Uterus (tissue), 4 donors: Measurements from ENCODE around the gene CCL5. TPM values are rescaled to one million over a fixed set of nuclear protein-coding genes. Genes with fewer than 3 reads are reported as not detected.

ENCODE experiments used
- DNase-seq, 2 donors: peaks; one replicate each; pipeline ENCODE4 v3.0.0-alpha.2; 2019 to 2020
- H3K27ac ChIP-seq, 2 donors: fragments of 200-600 bp; sonication (generic); 1 replicate in 1 of 2; 2 replicates in 1 of 2; pipeline ENCODE4 v1.5.1; 2016 to 2018
- H3K27me3 ChIP-seq, 2 donors: fragments of 200-600 bp; sonication (generic); one replicate each; pipeline ENCODE4 v1.5.1; 2018 to 2019; ENCODE audit warnings: control low read depth in 1 of 2
- H3K36me3 ChIP-seq, 2 donors: fragments of 200-600 bp; sonication (generic); one replicate each; pipeline ENCODE4 v1.5.1; 2019; ENCODE audit warnings: control low read depth in 1 of 2
- H3K4me1 ChIP-seq, 2 donors: fragments of 200-600 bp; sonication (generic); one replicate each; pipeline ENCODE4 v1.5.1; 2018 to 2019; ENCODE audit warnings: control low read depth in 1 of 2
- H3K4me3 ChIP-seq, 2 donors: fragments of 200-600 bp; sonication (generic); 1 replicate in 1 of 2; 2 replicates in 1 of 2; pipeline ENCODE4 v1.5.1; 2018 to 2019; ENCODE audit warnings: mild to moderate bottlenecking in 1 of 2
- H3K9me3 ChIP-seq, 2 donors: fragments of 200-600 bp; sonication (generic); one replicate each; pipeline ENCODE4 v1.5.1; 2019; ENCODE audit warnings: control low read depth in 1 of 2
- POLR2A ChIP-seq, 2 donors: fragments of 450-650 bp; IDR thresholded peaks; one replicate each; pipeline ENCODE4 v1.6.1; 2016; ENCODE audit warnings: antibody characterized with exemption in 2 of 2, mild to moderate bottlenecking in 1 of 2, moderate library complexity in 1 of 2
- intact Hi-C: fragments of 100-400 bp; cut with DNase I; formaldehyde crosslinking; loops from one replicate; pipeline ENCODE4 v1.15.1; 2023; ENCODE audit warnings: low total_unique reads
- total RNA-seq, 4 donors: library from RNA; depleted of rRNA in 3 of 4; stranded (reverse); fragments of >200 nt in 3 of 4; gene quantifications; one replicate each; pipeline versions ENCODE4 v1.1.0 to v1.2.4, GENCODE V29; 2014 to 2023
- TF ChIP-seq, protein P1 (sequence below), 4 experiments: fragments of 200-600 bp in 2 of 4; fragments of 450-650 bp in 2 of 4; sonication (generic) in 2 of 4; IDR thresholded peaks; one replicate each; pipeline ENCODE4 v1.5.1; 2016 to 2019; ENCODE audit warnings: antibody characterized with exemption in 4 of 4, mild to moderate bottlenecking in 2 of 4, moderate library complexity in 1 of 4
- donor health status: DM: yes; HTN: yes; CAD: no.

CCL5 gene
- 10 to 100 TPM in 1 of 4 donors, 1 to 10 TPM in 1, under 1 TPM in 2; 0.29 to 39.5 (median 2.1) TPM for total RNA-seq

DNA sequence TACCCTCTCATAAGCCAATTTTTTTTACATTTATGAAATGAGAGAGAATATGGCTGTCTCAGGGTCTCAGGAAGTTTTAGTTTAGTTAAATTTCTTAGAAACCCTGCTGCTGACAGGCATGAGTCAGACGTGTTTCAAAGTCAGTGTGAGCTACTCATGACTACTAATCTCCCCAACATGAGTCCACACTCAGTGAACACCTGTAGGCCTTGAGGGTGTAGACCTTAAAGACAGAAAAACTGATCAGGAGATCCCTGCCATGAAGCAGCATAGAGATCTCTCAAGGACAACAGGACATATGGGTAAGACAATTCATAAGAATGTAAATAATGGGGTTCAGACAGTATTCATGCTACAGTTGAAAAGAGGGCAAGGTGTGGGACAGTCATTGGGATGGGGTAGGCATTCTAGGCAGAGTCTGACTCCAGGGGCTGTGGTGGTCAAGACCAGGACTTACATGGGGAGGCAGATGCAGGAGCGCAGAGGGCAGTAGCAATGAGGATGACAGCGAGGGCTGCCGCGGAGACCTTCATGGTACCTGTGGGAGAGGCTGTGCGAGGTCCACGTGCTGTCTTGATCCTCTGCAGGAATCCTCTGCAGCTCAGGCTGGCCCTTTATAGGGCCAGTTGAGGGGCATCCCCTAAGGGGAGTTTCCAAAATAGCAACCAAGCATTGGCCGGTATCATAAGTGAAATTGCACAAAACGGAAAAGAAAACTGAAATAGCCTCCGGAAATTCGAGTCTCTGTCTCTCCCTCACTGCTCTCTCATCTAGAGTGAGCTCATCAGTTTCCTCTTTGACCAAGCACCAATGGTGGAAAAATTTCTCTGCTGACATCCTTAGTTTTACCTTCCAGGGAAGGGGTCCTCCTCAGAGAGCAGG is at the start of gene CCL5:
TSS of gene CCL5 (minus strand) at position 588 of the 882 bp plus-strand sequence.
- H3K4me3 ChIP-seq, result no peak within 1 kb of the TSS

DNA sequence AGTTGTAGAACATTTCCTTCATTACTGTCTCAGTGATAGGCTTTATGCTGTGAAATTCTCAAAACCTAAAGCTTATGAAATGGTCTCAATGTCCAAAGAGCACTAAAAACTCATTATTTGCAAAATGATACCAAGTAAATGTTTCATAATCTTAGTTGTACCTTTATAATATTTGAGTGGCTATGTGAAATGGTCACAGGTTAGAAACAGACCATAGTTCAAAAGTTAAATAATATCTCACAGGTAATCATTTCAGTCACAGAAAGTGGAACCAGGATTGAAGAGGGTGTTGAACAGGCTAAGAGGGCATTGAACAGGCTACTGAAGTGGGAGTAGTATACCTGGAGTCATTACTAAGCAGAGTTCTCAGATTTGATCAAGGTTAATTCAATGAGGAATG is 47.6 kb upstream of the CCL5 start:
- H3K27ac ChIP-seq, result no peak overlapping the region
- no peaks in the 10 kb centered on the region for H3K9me3 ChIP-seq
- DNase-seq, result no peak
- no peak overlapping the region for H3K4me3 ChIP-seq
- intact Hi-C loops, result no loop called here
- H3K4me1 ChIP-seq, result peaks cover 0 to 6% of the 10 kb centered on the region in 2 donors
- no peak for TF ChIP-seq POLR2A (IDR thresholded peaks at IDR 0.05)
- TF ChIP-seq, protein P1, sequence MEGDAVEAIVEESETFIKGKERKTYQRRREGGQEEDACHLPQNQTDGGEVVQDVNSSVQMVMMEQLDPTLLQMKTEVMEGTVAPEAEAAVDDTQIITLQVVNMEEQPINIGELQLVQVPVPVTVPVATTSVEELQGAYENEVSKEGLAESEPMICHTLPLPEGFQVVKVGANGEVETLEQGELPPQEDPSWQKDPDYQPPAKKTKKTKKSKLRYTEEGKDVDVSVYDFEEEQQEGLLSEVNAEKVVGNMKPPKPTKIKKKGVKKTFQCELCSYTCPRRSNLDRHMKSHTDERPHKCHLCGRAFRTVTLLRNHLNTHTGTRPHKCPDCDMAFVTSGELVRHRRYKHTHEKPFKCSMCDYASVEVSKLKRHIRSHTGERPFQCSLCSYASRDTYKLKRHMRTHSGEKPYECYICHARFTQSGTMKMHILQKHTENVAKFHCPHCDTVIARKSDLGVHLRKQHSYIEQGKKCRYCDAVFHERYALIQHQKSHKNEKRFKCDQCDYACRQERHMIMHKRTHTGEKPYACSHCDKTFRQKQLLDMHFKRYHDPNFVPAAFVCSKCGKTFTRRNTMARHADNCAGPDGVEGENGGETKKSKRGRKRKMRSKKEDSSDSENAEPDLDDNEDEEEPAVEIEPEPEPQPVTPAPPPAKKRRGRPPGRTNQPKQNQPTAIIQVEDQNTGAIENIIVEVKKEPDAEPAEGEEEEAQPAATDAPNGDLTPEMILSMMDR (IDR thresholded peaks at IDR 0.05), result no peak
- H3K36me3 ChIP-seq, result no peaks in the 10 kb centered on the region
- H3K27me3 ChIP-seq, result no peaks in the 10 kb centered on the region

More for the DNA sequence above, at the start of gene CCL5:
- no peaks in the 10 kb centered on the region for H3K4me1 ChIP-seq
- intact Hi-C loops, result no loop called here
- no peaks in the 10 kb centered on the region for H3K36me3 ChIP-seq
- no peak for DNase-seq
- H3K27me3 ChIP-seq, result no peaks in the 10 kb centered on the region
- TF ChIP-seq, protein P1 (IDR thresholded peaks at IDR 0.05), result no peak
- no peak for TF ChIP-seq POLR2A (IDR thresholded peaks at IDR 0.05)
- no peak within 1 kb of the TSS for H3K27ac ChIP-seq
- no peaks in the 10 kb centered on the region for H3K9me3 ChIP-seq

DNA sequence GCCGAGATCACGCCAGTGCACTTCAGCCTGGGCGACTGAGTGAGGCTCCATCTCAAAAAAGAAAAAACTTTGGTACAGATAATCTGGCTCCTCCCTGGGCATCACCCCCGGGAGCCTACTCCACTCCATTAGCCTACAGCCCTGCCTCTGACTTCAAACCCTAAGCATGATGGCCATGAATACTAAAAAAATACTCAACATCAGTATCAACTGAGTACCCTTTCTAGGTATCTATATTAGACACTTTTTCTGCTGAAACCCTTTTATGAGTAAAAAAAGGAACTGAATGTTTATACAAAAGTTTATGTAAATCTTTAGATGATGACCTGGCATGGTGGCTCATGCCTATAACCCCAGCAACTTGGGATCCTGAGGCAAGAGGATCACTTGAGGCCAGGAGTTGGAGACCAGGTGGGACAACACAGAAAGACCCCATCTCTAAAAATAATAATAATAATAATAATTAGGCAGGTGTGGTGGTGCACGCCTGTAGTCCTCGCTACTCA is 43.5 kb upstream of the CCL5 start:
- no peaks in the 10 kb centered on the region for H3K9me3 ChIP-seq
- no peaks in the 10 kb centered on the region for H3K36me3 ChIP-seq
- DNase-seq, result no peak
- intact Hi-C loops, result no loop called here
- H3K27ac ChIP-seq, result no peak overlapping the region
- no peaks in the 10 kb centered on the region for H3K4me1 ChIP-seq
- no peaks in the 10 kb centered on the region for H3K27me3 ChIP-seq
- TF ChIP-seq, protein P1 (IDR thresholded peaks at IDR 0.05), result no peak
- no peak for TF ChIP-seq POLR2A (IDR thresholded peaks at IDR 0.05)
- no peak overlapping the region for H3K4me3 ChIP-seq

DNA sequence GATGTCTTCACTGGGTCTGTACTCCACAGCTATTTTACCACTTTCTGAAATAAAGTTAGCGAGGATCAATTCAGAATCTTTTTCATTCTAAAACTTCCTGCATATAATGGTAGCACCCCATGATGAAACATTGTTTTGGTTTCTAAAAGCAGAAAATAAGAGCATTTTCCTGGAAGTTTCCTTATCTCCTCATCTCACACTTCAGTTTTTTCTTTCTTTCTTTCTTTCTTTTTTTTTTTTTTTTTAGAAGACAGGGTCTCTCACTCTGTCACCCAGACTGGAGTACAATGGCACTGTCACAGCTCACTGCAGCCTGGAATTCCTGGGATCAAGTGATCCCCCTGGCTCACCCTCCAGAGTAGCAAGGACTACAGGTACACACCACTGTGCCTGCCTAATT is 40.1 kb upstream of the CCL5 start:
- no peak for DNase-seq
- no peak for TF ChIP-seq POLR2A (IDR thresholded peaks at IDR 0.05)
- TF ChIP-seq, protein P1 (IDR thresholded peaks at IDR 0.05), result no peak
- intact Hi-C loops, result no loop called here
- Histone ChIP-seq H3K4me1 (no peaks in the 10 kb centered on the region), H3K9me3 (no peaks in the 10 kb centered on the region), H3K27ac (no peak overlapping the region), H3K4me3 (no peak overlapping the region), H3K27me3 (no peaks in the 10 kb centered on the region), H3K36me3 (no peaks in the 10 kb centered on the region)

DNA sequence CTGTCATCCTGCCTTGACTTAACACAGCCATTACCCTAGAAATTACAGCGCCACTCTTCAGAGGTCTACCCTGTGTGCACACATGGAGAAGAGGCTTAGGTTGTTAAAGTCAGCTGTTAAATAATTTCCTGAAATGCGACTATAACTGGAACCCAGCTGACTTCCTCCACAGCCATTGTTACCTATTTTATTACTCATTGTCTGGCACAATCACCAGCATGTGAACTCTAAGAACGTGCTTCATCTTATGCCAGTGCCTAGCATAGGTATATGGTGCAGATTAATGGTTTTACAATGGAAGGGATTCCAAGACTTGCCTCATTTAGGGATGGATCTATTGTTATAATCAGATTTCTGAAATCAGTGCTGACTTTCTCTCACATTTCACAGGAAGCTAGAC is 38.5 kb upstream of the CCL5 start:
- intact Hi-C loops, result no loop called here
- no peak overlapping the region for H3K4me3 ChIP-seq
- no peaks in the 10 kb centered on the region for H3K36me3 ChIP-seq
- no peaks in the 10 kb centered on the region for H3K9me3 ChIP-seq
- no peak overlapping the region for H3K27ac ChIP-seq
- TF ChIP-seq, protein P1 (IDR thresholded peaks at IDR 0.05), result no peak
- no peak for TF ChIP-seq POLR2A (IDR thresholded peaks at IDR 0.05)
- H3K27me3 ChIP-seq, result no peaks in the 10 kb centered on the region
- no peak for DNase-seq
- no peaks in the 10 kb centered on the region for H3K4me1 ChIP-seq
